8988T (cell line): ENCODE data around the gene NCMAP.
"Not testable (repeated sequence)": the region's sequence is repeated elsewhere in the genome, so short reads cannot be mapped to it uniquely, and the experiment has no call there.

Source experiments
- DNase-seq: peaks from one replicate; pipeline ENCODE4 v3.0.0; 2011

NCMAP gene

DNA sequence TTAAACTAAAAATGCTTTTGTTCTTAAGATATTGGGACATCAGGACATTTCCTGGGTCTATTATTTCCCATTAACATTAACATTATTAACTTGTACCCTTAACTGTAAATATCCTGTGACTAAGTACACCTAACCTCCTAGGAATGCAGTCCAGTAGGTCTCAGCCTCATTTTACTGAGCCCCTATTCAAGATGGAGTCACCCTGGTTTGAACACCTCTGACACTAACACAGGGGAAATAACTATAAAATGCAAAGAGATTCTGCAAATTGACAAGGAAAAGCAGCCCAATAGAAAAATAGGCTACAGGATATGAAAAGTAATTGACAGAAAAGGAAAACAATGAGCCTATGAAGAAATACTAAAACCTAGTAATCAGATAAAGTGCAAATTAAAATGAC lies 11.6 kb upstream of the NCMAP start:
- DNase-seq, result no peak

DNA sequence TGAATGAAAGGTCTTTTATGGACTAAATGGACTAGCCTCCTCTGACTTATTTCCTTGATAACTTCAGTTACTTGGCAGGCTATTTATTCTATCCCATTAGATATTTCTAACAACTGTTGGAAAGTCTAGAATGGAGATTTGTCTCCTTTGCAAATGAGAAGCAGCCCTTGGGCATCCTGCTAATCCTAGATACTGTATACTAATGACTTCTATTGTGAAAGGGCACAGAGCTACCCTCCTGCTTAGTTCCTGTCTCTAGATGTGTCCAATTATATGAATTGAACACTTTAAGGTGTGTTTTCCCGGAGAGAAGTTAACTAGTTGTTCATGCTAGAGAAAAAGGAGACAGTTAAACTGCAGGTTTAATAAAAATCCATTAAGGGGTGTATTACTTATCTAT lies 10.2 kb upstream of the NCMAP start:
- no peak for DNase-seq

DNA sequence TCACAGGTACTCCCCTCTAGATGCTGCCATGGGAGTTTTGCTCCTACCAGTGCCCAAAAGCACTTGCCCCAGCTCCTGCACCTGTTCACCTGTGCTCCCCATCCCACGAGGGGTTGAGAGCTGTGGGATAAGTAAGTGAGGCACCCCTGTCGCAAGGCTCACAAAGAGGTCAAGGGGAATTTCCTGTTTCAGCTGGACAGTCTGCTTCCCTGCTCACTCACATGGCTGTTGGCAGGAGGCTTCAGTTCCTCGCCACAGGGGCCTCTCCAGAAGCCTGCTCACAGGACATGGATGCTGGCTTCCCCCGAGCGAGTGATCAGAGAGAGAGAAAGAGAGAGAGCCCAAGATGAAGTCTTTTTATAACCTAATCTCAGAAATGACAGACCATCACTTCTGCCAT lies 8.7 kb upstream of the NCMAP start:
- DNase-seq, result no peak

DNA sequence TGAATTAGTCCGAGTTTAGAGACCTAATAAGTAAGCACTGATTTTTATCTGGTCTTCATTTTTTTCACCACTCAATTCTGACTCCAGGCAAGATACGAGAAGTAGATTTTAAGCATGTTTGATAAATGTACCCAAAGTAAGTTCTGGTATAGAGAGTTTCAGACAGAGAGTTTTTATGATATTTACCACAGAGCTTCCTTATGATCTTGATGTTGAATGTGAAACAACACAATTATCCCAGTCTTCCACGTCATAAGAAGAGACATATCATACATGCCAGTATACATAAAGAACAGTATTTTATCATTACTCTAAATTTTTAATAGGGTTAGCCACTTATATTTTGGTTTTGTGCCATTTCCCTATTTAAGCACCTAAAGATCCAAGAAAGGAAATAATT lies 7.8 kb upstream of the NCMAP start:
- DNase-seq, result no peak

DNA sequence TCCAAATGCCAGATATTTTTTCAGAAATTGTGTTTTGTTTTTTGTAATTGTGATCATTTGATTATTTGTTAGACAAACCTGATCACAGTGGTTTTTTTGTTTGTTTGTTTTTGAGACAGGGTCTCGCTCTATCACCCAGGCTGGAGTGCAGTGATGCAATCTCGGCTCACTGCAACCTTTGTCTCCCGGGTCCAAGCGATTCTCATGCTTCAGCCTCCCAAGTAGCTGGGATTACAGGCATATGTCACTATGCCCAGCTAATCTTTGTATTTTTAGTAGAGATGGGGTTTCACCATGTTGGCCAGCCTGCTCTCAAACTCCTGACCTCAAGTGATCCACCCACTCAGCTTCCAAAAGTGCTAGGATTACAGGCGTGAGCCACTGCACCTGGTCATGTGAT lies 6.7 kb upstream of the NCMAP start:
- not testable (repeated sequence) for DNase-seq

DNA sequence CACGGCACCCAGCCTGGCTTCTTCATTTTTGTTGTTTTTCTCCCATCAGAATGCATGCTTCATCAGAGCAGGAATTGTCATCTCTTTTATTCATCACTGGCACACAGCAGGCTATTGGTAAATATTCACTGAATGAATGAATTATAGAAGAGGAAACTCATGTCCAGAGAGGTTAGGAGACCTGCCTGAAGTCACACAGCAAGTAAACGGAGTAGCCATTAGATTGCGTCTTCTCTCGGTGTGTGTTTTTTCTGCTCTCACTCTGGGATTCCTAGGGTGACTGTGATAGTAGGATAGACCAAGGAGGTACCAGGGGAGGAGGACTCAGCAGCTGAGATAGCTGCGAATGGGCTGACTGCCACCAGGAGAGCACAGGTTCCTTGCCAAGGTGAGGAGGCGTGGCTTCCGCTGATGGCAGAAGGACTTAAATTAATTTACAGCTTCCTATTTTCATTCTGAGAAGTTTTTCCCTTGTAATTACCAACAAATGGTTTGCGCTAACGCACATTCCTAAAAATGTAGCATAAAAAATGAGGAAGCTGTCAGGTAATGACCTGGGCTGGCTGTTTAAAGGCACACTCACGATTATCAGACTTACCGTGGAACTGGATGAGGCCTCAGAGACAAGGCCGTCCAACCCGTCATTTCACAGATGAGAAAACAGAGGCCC lies 4.5 kb upstream of the NCMAP start:
- DNase-seq, result no peak

DNA sequence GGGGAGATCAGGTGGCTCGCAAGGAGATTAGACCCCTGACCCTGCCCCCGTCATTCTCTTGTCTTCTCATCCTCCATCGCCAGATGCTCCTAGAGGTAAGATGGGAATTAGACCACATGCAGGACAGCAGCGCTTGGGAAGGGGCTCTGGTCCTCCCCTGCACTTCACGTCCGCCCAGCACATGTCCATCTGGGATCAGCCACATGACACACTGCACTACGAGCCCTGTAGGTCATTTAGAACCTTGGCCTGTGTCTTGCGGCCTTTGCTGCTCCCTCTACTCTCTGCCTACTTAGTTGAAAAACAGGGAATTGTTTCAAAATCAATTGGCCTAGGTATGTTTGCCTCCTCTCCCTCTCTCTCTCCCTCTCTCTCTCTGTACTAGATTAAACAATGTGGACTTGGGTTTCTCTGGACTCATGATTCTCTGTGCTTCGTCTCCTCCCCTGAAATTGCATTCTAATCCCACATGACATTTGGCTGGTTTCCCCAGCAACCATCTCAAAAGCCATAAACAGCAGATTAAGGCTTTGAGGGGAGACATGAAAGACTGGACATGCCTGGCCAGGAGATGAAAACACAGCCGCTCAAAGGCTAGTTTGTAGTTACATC lies 3.8 kb upstream of the NCMAP start:
- DNase-seq, result no peak

DNA sequence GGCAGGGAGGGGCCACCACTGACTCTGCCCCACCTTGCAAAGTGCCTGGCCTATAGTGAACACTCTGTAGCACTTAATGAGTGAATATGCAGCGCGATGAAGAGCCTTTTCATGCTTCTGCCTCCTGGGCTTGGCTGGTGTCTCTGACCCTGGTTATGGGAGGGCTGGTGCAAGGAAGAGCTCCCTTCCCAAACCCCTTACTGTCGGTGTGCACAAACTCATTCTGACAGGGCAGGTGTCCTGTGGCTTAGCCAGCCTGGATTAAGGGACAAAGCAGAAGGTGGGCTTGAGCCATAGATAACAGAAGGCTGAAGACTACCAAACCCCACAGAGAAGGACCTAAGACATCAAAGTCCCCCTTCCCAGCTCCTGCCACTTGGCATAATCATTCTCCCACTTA lies 2.0 kb upstream of the NCMAP start:
- DNase-seq, result no peak

DNA sequence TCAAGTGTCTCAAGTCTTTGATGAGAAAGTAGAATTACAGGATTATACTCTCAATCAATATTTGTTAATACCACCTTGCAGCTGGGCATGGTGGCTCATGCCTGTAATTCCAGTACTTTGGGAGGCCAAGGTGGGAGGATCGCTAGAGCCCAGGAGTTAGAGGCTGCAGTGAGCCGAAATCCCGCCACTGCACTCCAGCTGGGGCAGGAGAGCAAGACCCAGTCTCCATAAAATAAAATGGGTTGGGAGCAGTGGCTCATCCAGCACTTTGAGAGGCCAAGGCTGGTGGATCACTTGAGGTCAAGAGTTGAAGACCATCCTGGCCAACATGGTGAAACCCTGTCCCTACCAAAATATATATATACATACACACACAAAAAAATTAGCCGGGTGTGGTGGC lies 1.2 kb upstream of the NCMAP start:
- DNase-seq, result no peak

DNA sequence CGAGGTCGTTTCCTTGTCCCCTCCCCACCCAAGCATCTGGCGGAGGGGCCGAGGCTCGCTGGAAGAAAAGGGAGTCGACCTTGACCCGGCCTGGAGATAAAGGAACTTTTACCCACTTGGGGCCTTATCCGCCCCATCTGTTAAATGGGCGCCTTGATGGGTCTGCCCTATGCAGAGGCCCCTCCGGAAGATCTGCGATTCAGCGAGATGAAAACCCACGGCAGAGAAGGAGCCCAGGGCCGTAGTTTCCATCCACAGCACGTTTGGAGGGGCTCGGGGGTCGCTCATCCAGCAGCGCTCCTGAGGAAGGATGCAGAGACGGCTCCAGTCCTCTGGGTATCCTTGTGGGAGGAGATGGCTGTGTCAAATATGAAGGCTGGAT lies 518 bp downstream of the NCMAP start:
- no peak for DNase-seq

DNA sequence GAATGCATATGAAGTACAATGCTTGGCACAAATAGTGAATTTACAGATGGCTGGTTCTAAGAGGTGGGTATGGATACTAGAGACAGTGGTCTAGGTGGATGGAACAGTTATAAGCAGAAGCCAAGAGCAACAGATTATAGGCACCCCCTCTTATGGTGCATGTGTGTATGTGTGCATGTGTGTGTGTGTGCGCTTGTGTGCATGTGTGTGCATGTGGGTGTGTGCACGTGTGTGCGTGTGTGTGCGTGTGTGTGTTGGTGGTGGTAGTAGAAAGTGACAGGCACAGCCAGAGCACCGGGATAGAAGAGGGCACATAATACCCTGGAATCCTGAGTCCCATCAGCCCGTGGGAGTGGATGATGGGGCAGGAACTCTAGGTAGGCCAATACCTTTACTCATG lies 1.3 kb downstream of the NCMAP start:
- no peak for DNase-seq

DNA sequence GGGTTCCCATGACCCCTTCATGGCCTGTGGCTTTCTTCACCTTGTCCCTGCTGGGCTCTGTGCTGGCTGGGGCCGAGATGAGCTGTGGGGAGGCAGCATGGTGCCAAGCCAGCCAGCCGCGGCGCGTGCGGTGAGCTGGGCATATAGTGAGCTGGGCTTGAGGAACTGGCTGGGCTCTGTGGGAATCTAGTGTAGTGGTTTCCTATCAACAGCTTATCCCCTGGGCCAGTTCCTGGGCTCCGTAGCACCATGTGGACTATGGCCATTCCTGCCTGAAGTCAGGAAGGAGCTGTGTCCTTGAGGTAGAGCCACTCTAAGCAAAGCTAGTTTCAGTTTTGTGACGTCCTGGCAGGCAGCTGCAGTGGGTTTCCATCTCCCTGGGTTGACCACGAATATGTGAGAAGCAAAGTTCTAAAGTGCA lies 1.8 kb downstream of the NCMAP start:
- no peak for DNase-seq

DNA sequence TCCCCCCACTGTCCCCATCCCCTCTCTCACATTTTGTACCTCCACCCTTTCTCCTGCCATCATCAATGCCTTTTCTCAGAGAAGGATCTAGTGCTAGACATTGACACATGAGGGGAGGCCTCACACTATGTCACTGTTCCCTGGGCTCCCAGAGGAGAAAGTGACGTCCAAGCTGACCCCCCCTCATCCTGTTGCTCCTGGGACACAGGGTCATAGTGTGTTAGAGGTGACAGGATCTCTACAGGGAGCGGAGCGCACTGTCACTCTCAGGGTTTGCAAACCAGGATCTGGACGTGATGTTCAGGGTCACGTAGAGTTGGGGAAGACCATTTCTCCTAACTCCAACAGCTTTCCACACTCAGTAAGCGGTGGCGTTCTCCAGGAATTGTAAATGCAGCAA lies 2.6 kb downstream of the NCMAP start:
- no peak for DNase-seq

DNA sequence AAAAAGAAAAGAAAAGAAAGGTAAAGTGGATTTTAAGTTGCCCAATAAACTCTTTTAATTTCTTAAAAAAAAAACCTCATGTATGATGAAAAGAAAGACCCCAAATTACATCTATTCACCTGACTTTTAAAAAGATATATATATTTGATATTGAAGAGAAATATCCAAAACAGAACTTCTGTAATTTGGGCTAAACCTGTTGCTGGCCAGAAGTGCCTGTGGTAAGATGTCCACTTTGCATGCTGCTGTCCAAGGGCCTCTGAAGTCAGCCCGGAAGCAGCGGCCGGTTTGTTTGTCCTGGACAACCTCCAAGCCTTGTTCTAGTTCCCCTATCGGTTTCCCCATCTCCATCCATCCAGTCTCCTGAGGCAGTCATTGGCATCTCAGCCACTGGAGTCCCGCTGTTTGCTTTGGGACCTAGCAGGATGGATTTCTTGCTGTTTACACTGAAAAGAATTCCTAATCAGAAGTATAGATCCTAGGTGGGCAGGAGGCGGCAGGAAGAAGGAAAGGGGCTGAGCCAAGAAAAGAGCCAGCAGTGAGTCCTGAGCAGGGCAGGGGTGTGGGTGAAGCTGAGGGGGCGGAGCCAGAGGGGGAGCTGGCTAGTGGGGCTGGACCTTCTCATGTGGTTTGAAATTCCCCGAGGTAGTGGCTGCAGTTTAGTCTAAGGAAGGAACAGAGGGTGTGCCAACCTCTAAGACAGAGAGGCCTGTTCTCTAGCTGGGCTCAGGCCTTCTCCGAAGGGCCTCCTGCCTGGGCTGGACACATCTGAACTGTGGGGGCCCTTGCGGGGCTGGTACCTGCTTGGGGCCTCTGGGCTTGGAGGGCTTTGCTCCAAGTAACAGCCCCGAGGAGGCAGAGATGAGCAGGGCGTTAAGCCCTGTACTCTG lies 3.3 kb downstream of the NCMAP start:
- no peak for DNase-seq

DNA sequence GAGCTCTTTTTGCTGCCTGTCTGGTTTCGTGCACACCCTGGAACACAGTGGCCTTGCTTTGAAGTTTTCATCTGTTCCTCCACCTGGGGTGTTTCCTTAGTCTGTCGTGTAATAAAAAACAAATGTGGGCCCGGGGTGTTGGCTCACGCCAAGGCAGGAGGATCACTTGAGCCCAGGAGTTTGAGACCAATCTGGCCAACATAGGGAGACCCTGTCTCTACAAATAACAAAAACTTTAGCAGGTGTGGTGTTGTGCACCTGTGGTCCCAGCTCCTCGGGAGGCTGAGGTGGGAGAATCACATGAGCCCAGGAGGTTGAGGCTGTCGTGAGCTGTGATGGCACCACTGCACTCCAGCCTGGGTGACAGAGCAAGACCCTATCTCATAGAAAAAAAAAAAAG lies 4.5 kb downstream of the NCMAP start:
- DNase-seq, result no peak

DNA sequence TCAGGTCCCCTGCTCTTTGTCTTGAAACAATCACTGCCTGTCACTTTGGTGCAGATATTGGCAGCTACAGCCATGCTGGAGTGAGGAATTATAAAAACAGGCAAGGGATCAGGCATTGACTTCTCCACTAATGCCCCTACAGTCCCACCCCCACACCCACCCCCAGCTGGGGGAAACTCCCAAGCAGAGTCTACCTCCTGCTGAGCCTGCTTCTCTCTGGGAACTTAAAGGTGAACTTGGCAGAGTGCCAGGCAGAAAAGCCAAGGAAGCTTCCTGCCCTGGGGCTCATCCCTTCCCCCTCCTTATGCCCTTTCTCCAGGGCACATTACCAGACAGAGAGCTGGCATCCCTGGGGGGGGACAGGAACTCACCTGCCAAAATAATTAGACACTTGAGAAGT lies 6.7 kb downstream of the NCMAP start:
- DNase-seq, result no peak

DNA sequence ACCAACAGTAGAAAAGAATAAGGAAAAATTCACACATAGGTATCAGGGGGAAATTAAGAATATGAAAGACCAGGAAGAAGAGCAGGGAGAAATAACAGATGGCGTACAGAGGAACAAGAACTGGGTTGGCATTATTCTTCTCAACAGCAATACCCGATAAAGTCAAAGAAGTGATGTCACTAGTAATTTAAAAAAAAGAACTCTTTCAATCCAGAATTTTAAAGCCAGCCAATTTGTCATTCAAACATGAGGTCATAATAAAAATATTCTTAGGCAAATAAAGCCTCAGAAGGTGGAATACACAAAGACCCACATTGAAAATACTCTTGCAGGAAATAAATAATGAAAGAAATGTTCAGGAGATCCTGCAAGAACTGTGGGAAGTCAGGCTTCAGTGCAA lies 8.8 kb downstream of the NCMAP start:
- no peak for DNase-seq

DNA sequence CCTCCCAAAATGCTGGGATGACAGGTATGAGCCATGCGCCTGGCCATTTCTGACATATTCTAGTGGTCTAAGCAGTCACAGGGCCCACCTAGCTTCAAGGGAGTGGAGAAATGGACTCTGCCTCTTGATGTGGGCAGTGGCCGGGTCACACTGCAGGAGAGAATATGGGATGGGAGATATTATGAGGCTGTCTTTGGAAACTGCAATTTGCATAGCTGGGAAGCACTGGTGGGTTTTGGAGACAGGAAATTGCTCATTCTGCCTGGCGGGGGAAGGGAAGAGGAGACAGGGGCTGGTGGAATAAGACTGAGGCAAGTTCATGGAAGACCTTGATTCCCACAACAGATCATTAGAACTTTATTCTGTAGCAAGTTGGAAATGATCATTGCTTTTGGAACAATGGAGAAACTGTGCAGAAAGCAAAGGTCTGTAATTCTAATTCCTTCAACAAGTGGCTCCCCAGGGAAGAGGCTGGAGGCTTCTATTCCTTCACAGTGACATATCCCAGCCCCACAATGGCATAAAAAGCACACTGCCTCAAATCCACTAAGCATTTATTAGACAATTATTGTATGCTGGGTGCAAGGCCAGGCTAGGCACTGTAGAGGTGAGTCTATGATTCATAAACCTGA lies 10.5 kb downstream of the NCMAP start:
- no peak for DNase-seq

DNA sequence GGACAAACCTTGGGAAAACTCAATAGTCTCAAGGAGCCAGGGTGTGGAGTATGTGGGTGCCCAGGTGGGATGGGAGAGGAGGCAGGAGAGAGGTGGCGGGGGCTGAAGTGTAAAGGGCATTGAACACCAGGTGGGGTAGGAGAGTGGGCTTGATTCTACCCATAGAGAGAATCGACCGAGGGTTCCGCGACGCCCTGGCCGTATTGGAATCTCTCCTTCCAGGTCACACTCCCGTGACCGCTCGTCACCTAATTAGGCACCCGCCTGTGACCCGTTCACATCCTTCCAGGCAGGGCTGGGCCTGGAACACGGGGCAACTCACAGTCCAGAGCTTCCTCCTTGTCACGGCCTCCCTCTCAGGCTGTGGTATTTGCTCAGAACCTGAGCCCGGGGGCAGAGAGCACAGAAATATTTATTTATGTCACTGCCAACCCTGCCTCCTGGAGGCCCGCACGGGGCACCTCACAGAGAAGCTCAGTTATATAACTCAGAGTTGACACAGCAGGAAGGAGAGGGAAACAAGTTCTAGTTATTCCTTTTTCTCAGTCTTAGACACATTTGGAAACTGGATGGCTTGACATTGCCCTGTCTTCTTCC lies 12.0 kb downstream of the NCMAP start:
- no peak for DNase-seq

DNA sequence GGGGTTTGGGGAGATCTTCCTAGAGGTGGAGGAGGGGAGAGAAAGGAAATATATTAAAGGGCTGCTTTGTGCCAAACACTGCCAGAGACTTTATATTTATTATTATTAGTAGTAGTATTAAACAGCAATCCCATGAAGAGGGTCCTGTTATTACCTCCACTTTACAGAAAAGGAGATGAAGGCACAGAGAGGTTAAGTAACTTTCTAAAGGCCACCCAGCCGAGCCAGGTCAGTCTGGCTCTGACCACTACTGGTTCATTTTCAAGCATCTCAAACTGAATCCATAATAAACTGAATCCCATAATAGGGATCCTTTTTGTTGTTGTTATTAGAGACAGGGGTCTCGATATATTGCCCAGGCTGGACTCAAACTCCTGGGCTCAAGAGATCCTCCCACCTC lies 12.6 kb downstream of the NCMAP start:
- no peak for DNase-seq

DNA sequence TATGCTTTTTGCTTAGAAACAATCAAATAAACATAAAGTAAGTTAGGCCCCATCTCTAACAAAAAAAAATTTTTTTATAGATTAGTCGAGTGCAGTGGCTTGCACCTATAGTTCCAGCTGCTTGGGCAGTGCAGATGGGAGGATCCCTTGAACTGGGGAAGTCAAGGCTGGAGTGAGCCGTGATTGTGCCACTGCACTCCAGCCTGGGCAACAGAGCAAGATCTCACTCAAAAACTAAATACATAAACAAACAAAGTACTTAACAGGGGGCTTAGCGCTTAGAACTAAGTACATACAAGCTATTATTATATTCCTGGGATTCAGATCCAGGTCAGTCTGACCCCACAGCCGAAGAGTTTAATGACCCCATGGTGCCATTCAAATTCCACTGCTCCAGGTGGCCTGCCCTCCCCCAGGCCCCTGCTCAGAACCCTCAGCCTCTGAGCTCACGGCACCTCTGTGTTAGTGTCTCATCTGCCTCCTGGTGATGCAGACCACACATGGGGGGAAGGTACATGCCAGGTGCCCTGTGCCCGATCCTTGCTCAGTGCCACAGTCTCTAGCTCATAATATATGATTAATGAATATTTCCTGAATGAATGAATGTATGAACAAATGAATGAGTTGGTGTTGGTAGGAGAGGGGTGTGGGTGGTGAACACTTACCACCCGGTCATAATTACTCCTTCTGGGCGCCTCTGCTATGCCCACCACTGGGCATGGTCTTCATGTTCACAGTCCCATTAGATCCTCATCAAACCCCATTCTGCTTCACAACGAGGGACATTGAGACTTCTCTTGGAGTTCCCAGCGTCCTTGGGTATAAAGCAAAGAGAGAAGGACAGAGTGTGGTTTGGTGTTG lies 14.6 kb downstream of the NCMAP start:
- no peak for DNase-seq

DNA sequence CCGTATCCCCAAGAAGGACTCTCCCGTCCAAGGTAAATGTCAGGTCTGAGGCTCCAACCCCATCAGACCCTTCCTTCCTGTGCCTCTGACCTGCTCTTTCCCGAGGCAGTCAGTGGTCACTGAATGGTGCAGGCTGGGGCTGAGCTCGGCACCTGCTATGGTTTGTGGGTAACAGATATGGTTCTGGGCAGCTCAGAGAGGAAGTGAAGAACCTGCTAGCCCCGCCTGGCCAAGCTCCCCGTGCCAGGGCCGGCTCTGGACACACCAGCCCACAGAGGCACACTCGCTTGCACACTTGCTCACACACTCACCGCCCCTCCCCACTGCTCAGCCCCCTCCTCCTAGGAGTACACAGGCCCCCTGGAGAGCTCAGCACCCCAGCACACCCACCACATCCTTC lies 16.4 kb downstream of the NCMAP start:
- DNase-seq, result no peak
